ENCODE results near the gene GPR161. TPM values are rescaled to one million over a fixed set of nuclear protein-coding genes. Genes with fewer than 3 reads are reported as not detected.

The GPR161 gene
- total RNA-seq, 1 experiment from 2014 or later = 13.7 TPM

DNA sequence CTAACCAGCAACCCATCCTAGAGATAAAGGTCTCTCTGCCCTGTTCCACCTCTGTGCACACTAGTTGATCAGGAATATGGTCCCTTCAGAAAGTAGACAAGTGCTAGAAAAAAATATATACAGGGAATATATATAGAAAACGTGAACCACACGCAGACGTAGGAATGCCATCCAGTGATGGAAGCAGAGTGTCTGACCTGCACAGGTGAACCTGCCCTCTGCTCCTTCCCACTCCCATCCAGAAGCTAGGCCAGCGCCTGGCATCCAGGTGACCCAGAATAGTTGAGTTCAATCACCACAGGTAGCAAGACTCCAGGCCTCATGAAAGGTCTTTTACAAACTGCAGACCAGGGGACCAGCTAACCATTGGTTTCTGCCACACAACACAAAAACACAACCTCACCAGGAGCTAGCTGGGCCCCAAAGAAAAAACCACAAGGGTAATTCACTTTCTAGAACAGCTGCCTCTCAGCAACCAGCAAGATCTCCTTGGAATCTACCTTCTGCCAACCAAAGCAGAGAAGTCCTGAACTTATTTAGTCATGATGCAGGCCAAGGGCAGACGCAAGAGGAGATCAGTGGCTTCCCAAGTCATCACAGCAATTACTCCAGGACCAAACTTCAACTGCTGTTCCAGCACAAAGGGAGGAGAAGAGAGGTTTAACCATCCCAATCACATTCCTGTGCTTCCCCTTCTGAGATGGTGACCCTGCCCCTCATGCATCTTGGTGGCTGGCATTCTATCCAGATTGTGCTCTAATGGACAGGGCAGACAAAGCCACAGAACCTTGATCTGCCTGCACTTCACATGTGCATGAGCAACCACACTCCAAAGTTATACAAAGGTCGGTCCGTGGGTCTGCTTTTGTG is 53.0 kb downstream of the GPR161 start:
- peaks cover 25 to 40% of the 10 kb centered on the region in 2 experiments for H3K4me1 ChIP-seq (ENCODE audit: control insufficient read depth in 1 of 2, insufficient read depth in 2 of 2, low read length in 2 of 2)
- no peaks in the 10 kb centered on the region for H3K9me2 ChIP-seq (ENCODE audit: insufficient read depth)
- H3K27ac ChIP-seq (ENCODE audit: low read depth, low read length) = no peak overlapping the region
- H3K79me2 ChIP-seq (ENCODE audit: insufficient read depth, low read length) = no peaks in the 10 kb centered on the region
- no peak overlapping the region for H2AFZ ChIP-seq (ENCODE audit: low read depth, low read length, poor library complexity, severe bottlenecking)
- TF ChIP-seq ZNF274 (IDR thresholded peaks at IDR 0.05; ENCODE audit: low read depth, low read length) (no peak), RAD21 (IDR thresholded peaks at IDR 0.05; ENCODE audit: low read depth) (no peak)
- H3K36me3 ChIP-seq (ENCODE audit: control insufficient read depth in 1 of 2, insufficient read depth in 2 of 2, low read length in 2 of 2) = no peaks in the 10 kb centered on the region
- no peaks in the 10 kb centered on the region for H3K27me3 ChIP-seq (ENCODE audit: insufficient read depth, low read length)
- no peak for ATAC-seq
- CTCF ChIA-PET = interaction anchor here (1.1 to 1.9 kb wide), 3 partner anchors 10 to 280 kb away, joined by 6 to 27 read pairs (median 7); no protein-coding TSS in a partner anchor
- RAD21 ChIA-PET (ENCODE audit: low non-redundant PET in 1 of 2, low total read pairs in 2 of 2, uncharacterized antibody in 2 of 2, unreplicated experiment in 2 of 2) = no interaction called here
- no peaks in the 10 kb centered on the region for H4K20me1 ChIP-seq (ENCODE audit: insufficient read depth)
- intact Hi-C loops (cut with micrococcal nuclease) = loop anchor here (2.0 to 5.0 kb wide), 2 partner anchors 239 to 481 kb away; no protein-coding TSS in a partner anchor
- BruUV-seq (replicated peaks) = no TSS peak
- no peak overlapping the region for H3K9ac ChIP-seq (ENCODE audit: low read length)
- H3K4me3 ChIP-seq (replicated peaks in 1 of 2; ENCODE audit: low read depth in 1 of 2, low read length in 2 of 2) = no peak overlapping the region
- H3K9me3 ChIP-seq (ENCODE audit: control insufficient read depth in 1 of 2, insufficient read depth in 1 of 2, low read depth in 1 of 2, low read length in 2 of 2) = no peaks in the 10 kb centered on the region
- DNase-seq (ENCODE audit: low read depth, low spot score) = no peak
- POLR2A ChIA-PET = no interaction called here
- H3K4me2 ChIP-seq (ENCODE audit: low read length) = no peak overlapping the region

DNA sequence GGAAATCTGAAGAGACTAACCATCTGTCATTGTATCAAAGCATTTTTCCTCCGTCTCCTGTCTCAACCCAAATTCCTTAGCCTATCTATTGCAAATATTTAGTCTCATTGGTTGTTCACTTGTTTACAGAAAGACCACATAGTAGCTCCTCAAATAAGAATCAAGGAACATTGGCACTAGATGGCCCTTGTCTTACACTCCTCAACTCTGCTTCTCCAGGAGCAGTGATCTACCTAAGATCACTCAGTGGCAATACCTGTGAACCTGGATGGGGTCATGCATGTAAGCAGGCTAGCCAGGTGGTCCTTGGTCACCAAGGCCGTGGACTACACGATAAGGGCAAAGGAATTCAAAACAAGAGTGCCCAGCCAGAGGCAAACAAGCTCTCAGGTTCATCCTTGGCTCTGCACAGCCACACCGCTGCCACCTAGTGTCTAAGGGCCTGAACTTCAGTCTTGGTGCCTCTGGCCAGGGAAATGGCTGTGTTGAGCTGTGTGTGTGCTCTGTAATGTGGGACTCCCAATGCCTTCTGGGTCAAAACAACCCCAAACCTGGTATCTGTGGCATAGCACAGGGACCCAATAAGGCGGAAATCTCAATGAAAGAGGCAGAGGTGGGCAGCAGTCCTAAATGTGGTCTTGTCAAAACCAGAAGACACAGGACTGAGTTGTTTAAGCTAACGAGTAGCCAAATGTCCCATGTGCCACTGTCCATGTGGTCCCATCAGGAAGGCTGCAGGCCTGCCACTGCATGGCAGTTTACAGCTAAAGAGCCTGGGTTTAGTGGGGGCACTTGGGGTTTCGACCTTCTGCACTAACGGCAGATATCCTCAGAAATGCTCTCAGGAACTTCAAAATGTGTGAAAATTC is 54.5 kb downstream of the GPR161 start:
- Histone ChIP-seq H2AFZ (ENCODE audit: low read depth, low read length, poor library complexity, severe bottlenecking) (no peak overlapping the region), H3K27me3 (ENCODE audit: insufficient read depth, low read length) (no peaks in the 10 kb centered on the region), H3K36me3 (ENCODE audit: control insufficient read depth in 1 of 2, insufficient read depth in 2 of 2, low read length in 2 of 2) (no peaks in the 10 kb centered on the region), H3K4me2 (ENCODE audit: low read length) (0 out of 2 replicates have a peak overlapping the region, but pooled peaks have one; percentile 18), H3K9me2 (ENCODE audit: insufficient read depth) (no peaks in the 10 kb centered on the region), H3K4me3 (replicated peaks in 1 of 2; ENCODE audit: low read depth in 1 of 2, low read length in 2 of 2) (no peak overlapping the region), H3K9me3 (ENCODE audit: control insufficient read depth in 1 of 2, insufficient read depth in 1 of 2, low read depth in 1 of 2, low read length in 2 of 2) (no peaks in the 10 kb centered on the region), H3K9ac (ENCODE audit: low read length) (no peak overlapping the region), H4K20me1 (ENCODE audit: insufficient read depth) (no peaks in the 10 kb centered on the region), H3K27ac (ENCODE audit: low read depth, low read length) (no peak overlapping the region), H3K79me2 (ENCODE audit: insufficient read depth, low read length) (no peaks in the 10 kb centered on the region), H3K4me1 (ENCODE audit: control insufficient read depth in 1 of 2, insufficient read depth in 2 of 2, low read length in 2 of 2) (peaks cover 25 to 41% of the 10 kb centered on the region in 2 experiments)
- intact Hi-C loops (cut with micrococcal nuclease) = loop anchor here (1.0 to 5.0 kb wide), 2 partner anchors 367 to 480 kb away; no protein-coding TSS in a partner anchor
- ChIA-PET RAD21 (ENCODE audit: low non-redundant PET in 1 of 2, low total read pairs in 2 of 2, uncharacterized antibody in 2 of 2, unreplicated experiment in 2 of 2) (interaction anchor here (0.5 to 1.4 kb wide), 5 partner anchors 10 to 482 kb away, joined by 3 to 7 read pairs (median 4); no protein-coding TSS in a partner anchor), POLR2A (no interaction called here), CTCF (interaction anchor here (0.6 to 1.9 kb wide), 25 partner anchors 10 to 524 kb away, joined by 3 to 27 read pairs (median 5); partner anchors contain the start of genes DCAF6, MPC2 and MPZL1)
- ATAC-seq = peak; percentile 79
- no TSS peak for BruUV-seq (replicated peaks)
- DNase-seq (ENCODE audit: low read depth, low spot score) = peak; percentile 43
- TF ChIP-seq POLR2A (IDR thresholded peaks at IDR 0.05; ENCODE audit: borderline replicate concordance, extremely low read depth, insufficient read depth, insufficient read length) (no peak), CBX3 (IDR thresholded peaks at IDR 0.05; ENCODE audit: low read depth) (no peak), ZFX (IDR thresholded peaks at IDR 0.05) (no peak), SIN3A (IDR thresholded peaks at IDR 0.05; ENCODE audit: low read depth) (no peak), CEBPB (IDR thresholded peaks at IDR 0.05; ENCODE audit: low read depth) (no peak), JUND (IDR thresholded peaks at IDR 0.05) (no peak), SRF (IDR thresholded peaks at IDR 0.05; ENCODE audit: low read depth) (no peak), FOSL1 (IDR thresholded peaks at IDR 0.05; ENCODE audit: low read depth) (no peak)
- TF ChIP-seq, protein P1, sequence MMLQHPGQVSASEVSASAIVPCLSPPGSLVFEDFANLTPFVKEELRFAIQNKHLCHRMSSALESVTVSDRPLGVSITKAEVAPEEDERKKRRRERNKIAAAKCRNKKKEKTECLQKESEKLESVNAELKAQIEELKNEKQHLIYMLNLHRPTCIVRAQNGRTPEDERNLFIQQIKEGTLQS (IDR thresholded peaks at IDR 0.05) = no peak
- TF ChIP-seq, protein P2, sequence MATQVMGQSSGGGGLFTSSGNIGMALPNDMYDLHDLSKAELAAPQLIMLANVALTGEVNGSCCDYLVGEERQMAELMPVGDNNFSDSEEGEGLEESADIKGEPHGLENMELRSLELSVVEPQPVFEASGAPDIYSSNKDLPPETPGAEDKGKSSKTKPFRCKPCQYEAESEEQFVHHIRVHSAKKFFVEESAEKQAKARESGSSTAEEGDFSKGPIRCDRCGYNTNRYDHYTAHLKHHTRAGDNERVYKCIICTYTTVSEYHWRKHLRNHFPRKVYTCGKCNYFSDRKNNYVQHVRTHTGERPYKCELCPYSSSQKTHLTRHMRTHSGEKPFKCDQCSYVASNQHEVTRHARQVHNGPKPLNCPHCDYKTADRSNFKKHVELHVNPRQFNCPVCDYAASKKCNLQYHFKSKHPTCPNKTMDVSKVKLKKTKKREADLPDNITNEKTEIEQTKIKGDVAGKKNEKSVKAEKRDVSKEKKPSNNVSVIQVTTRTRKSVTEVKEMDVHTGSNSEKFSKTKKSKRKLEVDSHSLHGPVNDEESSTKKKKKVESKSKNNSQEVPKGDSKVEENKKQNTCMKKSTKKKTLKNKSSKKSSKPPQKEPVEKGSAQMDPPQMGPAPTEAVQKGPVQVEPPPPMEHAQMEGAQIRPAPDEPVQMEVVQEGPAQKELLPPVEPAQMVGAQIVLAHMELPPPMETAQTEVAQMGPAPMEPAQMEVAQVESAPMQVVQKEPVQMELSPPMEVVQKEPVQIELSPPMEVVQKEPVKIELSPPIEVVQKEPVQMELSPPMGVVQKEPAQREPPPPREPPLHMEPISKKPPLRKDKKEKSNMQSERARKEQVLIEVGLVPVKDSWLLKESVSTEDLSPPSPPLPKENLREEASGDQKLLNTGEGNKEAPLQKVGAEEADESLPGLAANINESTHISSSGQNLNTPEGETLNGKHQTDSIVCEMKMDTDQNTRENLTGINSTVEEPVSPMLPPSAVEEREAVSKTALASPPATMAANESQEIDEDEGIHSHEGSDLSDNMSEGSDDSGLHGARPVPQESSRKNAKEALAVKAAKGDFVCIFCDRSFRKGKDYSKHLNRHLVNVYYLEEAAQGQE (IDR thresholded peaks at IDR 0.05; ENCODE audit: low read depth) = no peak
- TF ChIP-seq, protein P3, sequence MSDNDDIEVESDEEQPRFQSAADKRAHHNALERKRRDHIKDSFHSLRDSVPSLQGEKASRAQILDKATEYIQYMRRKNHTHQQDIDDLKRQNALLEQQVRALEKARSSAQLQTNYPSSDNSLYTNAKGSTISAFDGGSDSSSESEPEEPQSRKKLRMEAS (IDR thresholded peaks at IDR 0.05) = no peak
